ENCODE measurements around the gene SCGB3A1.

SCGB3A1 gene

GRCh38 chr5:180590543-180591310, 572 bp downstream of the SCGB3A1 start:
- DNase-seq (ENCODE audit: low read depth in 1 of 2, low spot score in 1 of 2): no peak

GRCh38 chr5:180589771-180590542, 1.3 kb downstream of the SCGB3A1 start:
- no peak for DNase-seq (ENCODE audit: low read depth in 1 of 2, low spot score in 1 of 2)

- DNase-seq (ENCODE audit: low read depth in 1 of 2, low spot score in 1 of 2): no peak
Measured at GRCh38 chr5:180586870-180587269, 4.4 kb downstream of the SCGB3A1 start.

GRCh38 chr5:180586204-180586603, 5.1 kb downstream of the SCGB3A1 start:
- DNase-seq (ENCODE audit: low read depth in 1 of 2, low spot score in 1 of 2): no peak

GRCh38 chr5:180583738-180584137, 7.6 kb downstream of the SCGB3A1 start:
- no peak for DNase-seq (ENCODE audit: low read depth in 1 of 2, low spot score in 1 of 2)

- no peak for DNase-seq (ENCODE audit: low read depth in 1 of 2, low spot score in 1 of 2)
Measured at GRCh38 chr5:180580681-180581080, 10.6 kb downstream of the SCGB3A1 start.

GRCh38 chr5:180575571-180575970, 15.7 kb downstream of the SCGB3A1 start:
- no peak for DNase-seq (ENCODE audit: low read depth in 1 of 2, low spot score in 1 of 2)

- no peak for DNase-seq (ENCODE audit: low read depth in 1 of 2, low spot score in 1 of 2)
Measured at GRCh38 chr5:180568914-180569313, 22.4 kb downstream of the SCGB3A1 start.

GRCh38 chr5:180563994-180564393, 27.3 kb downstream of the SCGB3A1 start:
- no peak for DNase-seq (ENCODE audit: low read depth in 1 of 2, low spot score in 1 of 2)

- DNase-seq (ENCODE audit: low read depth in 1 of 2, low spot score in 1 of 2): no peak
Measured at GRCh38 chr5:180558232-180558631, 33.1 kb downstream of the SCGB3A1 start.

- no peak for DNase-seq (ENCODE audit: low read depth in 1 of 2, low spot score in 1 of 2)
Measured at GRCh38 chr5:180557217-180557809, 34.0 kb downstream of the SCGB3A1 start.

GRCh38 chr5:180555168-180555921, 36.0 kb downstream of the SCGB3A1 start:
- DNase-seq (ENCODE audit: low read depth in 1 of 2, low spot score in 1 of 2): no peak

GRCh38 chr5:180553530-180553929, 37.8 kb downstream of the SCGB3A1 start:
- DNase-seq (ENCODE audit: low read depth in 1 of 2, low spot score in 1 of 2): no peak

- no peak for DNase-seq (ENCODE audit: low read depth in 1 of 2, low spot score in 1 of 2)
Measured at GRCh38 chr5:180548563-180548962, 42.7 kb downstream of the SCGB3A1 start.

- DNase-seq (ENCODE audit: low read depth in 1 of 2, low spot score in 1 of 2): no peak
Measured at GRCh38 chr5:180545248-180545647, 46.1 kb downstream of the SCGB3A1 start.

- no peak for DNase-seq (ENCODE audit: low read depth in 1 of 2, low spot score in 1 of 2)
Measured at GRCh38 chr5:180541710-180542109, 49.6 kb downstream of the SCGB3A1 start.

All from stimulated activated CD4-positive, alpha-beta T cell treated with anti-CD3 and anti-CD28 coated beads, Interleukin-15, amount 100 ng/mL, for 1 hour (primary cell).